Suprapubic skin (tissue), 3 donors: ENCODE results near the gene ATXN7L1.

Experiments
- CTCF ChIP-seq, 2 donors: fragments of 200-600 bp in 1 of 2; fragments of 450-650 bp in 1 of 2; sonication (generic) in 1 of 2; IDR thresholded peaks; one replicate each; pipeline ENCODE4 v1.5.1; 2016 to 2019; ENCODE audit warnings: antibody characterized with exemption in 2 of 2, mild to moderate bottlenecking in 1 of 2, moderate library complexity in 1 of 2
- POLR2AphosphoS5 ChIP-seq, 3 donors: sonication (generic); formaldehyde crosslinking; IDR thresholded peaks; one replicate each; pipeline ENCODE4 v1.6.1; 2017; ENCODE audit warnings: antibody characterized with exemption in 3 of 3

- TF ChIP-seq CTCF (IDR thresholded peaks at IDR 0.05) (no peak), POLR2AphosphoS5 (IDR thresholded peaks at IDR 0.05) (no peak)
Measured at GRCh38 chr7:105800442-105800841, 76.0 kb downstream of the ATXN7L1 start.
